ENCODE results near the gene GTSF1L. TPM values are rescaled to one million over a fixed set of nuclear protein-coding genes. Genes with fewer than 3 reads are reported as not detected.
"Not testable (repeated sequence)": the region's sequence is repeated elsewhere in the genome, so short reads cannot be mapped to it uniquely, and the experiment has no call there.

Gene GTSF1L
- total RNA-seq: not detected

GRCh38 chr20:43726811-43727338, at the start of gene GTSF1L:
Gene GTSF1L, minus strand, starts transcription at chr20:43727002. Its CDS starts 308 bp downstream, at chr20:43726694.
- H3K4me1 Mint-ChIP-seq (ENCODE audit: low read depth): peaks cover 28% of the 10 kb centered on the region
- intact Hi-C loops (cut with micrococcal nuclease): no loop called here
- no peak within 1 kb of the TSS for H3K27ac Mint-ChIP-seq
- H3K9me3 Mint-ChIP-seq: peaks cover 8% of the 10 kb centered on the region
- no peak for DNase-seq
- ChIA-PET POLR2A (no interaction called here), CTCF (interaction anchor here (1.5 kb wide), 1 partner anchor 278 kb away, joined by 4 read pairs; no protein-coding TSS in a partner anchor)
- no peaks in the 10 kb centered on the region for H3K36me3 Mint-ChIP-seq
- no peak within 1 kb of the TSS for H3K4me3 Mint-ChIP-seq
- no peaks in the 10 kb centered on the region for H3K27me3 Mint-ChIP-seq

GRCh38 chr20:43774754-43775153, 48.0 kb upstream of the GTSF1L start:
- Mint-ChIP-seq H3K36me3 (no peaks in the 10 kb centered on the region), H3K9me3 (peaks cover 18% of the 10 kb centered on the region), H3K27ac (no peak overlapping the region), H3K4me3 (no peak overlapping the region), H3K27me3 (peaks cover 25% of the 10 kb centered on the region), H3K4me1 (ENCODE audit: low read depth) (peaks cover 4% of the 10 kb centered on the region)
- intact Hi-C loops (cut with micrococcal nuclease): no loop called here
- POLR2A ChIA-PET: interaction anchor here (1.0 kb wide), 1 partner anchor 23 kb away, joined by 3 read pairs; no protein-coding TSS in a partner anchor
- CTCF ChIA-PET: no interaction called here
- peak; percentile 41 for DNase-seq

DNA sequence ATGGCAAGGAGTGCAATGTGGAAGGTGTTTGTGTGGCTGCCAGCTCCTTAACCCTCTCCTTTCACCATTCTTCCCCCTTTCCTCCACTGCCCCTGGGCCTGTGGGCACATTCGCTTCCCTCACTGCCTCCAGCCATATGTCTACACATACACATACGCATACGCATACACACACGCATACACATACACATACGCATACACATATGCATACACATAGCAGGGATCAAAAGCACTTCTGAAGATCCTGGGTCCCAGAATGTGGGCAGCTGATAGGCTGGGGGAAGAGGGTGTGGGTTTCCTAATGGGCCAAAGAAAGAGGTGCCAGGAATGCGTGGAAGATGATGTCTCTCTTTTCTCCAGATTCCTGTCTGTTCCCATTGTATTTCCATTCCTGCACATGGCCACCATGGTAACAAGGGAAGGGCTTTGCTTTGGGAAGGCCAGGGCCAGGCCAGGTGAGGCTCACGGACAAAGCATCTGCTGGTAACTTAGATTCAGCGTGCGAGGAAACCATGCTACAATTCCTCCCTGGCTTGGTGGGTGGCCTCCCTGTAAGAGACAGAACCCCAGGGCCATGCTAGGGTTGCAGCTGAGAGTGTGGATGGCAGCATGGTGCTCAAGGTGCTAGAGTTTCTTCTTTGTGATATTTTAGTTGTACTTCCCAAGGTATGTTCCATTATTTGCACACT, 44.8 kb upstream of the GTSF1L start:
- Mint-ChIP-seq H3K27me3 (peaks cover 31% of the 10 kb centered on the region), H3K4me3 (no peak overlapping the region), H3K27ac (no peak overlapping the region), H3K9me3 (no peaks in the 10 kb centered on the region), H3K36me3 (no peaks in the 10 kb centered on the region), H3K4me1 (ENCODE audit: low read depth) (peaks cover 4% of the 10 kb centered on the region)
- ChIA-PET POLR2A (no interaction called here), CTCF (no interaction called here)
- intact Hi-C loops (cut with micrococcal nuclease): no loop called here
- DNase-seq: no peak

GRCh38 chr20:43770342-43770741, 43.5 kb upstream of the GTSF1L start:
- Mint-ChIP-seq H3K9me3 (no peaks in the 10 kb centered on the region), H3K36me3 (no peaks in the 10 kb centered on the region), H3K27ac (no peak overlapping the region), H3K4me3 (no peak overlapping the region), H3K27me3 (peaks cover 30% of the 10 kb centered on the region), H3K4me1 (ENCODE audit: low read depth) (peaks cover 4% of the 10 kb centered on the region)
- POLR2A ChIA-PET: interaction anchor here (0.6 kb wide), 1 partner anchor 28 kb away, joined by 3 read pairs; no protein-coding TSS in a partner anchor
- intact Hi-C loops (cut with micrococcal nuclease): no loop called here
- no peak for DNase-seq
- CTCF ChIA-PET: interaction anchor here (0.7 to 1.1 kb wide), 2 partner anchors 15 to 34 kb away, joined by 3 to 4 read pairs; no protein-coding TSS in a partner anchor

DNA sequence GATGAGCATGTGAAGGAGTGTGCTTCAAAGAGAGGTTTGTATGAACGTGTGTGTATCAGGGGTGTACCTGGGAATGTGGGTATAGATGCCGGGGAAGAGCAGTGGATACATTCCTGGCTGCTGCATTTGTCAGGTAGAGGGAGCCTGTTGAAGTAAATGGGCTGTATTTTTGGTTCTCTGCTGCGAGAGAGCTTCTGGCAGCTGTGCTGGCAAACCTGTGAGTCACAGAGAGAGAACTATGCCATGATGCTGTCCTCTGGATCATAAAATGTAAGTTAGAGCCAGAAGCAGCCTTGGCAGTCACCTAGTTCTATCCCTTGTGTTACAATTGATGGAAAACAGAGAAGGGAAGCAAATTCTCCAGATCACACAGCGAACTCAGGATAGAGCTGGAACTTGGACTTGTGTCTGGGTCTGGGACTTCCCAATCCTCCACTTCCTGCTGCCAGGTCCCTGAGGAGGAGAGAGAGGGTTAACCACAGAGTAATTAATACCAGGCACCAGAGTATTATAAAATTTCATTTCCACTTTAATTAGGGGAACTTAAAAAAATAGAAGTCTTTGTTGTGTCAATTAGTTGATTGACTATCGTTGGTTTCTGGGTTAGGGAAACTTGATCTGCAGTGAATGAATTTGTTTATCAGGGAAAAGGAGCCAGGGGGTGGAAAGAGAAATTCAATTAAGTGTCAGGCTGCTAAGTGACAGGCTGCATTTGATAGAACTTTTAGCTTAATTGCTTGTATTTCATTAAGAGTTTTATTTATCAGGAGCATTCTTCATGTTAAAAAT, 41.1 kb upstream of the GTSF1L start:
- DNase-seq: no peak
- Mint-ChIP-seq H3K9me3 (no peaks in the 10 kb centered on the region), H3K27me3 (peaks cover 19% of the 10 kb centered on the region), H3K36me3 (no peaks in the 10 kb centered on the region), H3K27ac (no peak overlapping the region), H3K4me3 (no peak overlapping the region), H3K4me1 (ENCODE audit: low read depth) (no peaks in the 10 kb centered on the region)
- CTCF ChIA-PET: no interaction called here
- intact Hi-C loops (cut with micrococcal nuclease): no loop called here
- POLR2A ChIA-PET: no interaction called here

GRCh38 chr20:43766917-43767316, 40.1 kb upstream of the GTSF1L start:
- Mint-ChIP-seq H3K9me3 (no peaks in the 10 kb centered on the region), H3K27ac (no peak overlapping the region), H3K36me3 (no peaks in the 10 kb centered on the region), H3K4me1 (ENCODE audit: low read depth) (no peaks in the 10 kb centered on the region), H3K27me3 (peaks cover 13% of the 10 kb centered on the region), H3K4me3 (no peak overlapping the region)
- no peak for DNase-seq
- POLR2A ChIA-PET: no interaction called here
- intact Hi-C loops (cut with micrococcal nuclease): no loop called here
- CTCF ChIA-PET: no interaction called here

DNA sequence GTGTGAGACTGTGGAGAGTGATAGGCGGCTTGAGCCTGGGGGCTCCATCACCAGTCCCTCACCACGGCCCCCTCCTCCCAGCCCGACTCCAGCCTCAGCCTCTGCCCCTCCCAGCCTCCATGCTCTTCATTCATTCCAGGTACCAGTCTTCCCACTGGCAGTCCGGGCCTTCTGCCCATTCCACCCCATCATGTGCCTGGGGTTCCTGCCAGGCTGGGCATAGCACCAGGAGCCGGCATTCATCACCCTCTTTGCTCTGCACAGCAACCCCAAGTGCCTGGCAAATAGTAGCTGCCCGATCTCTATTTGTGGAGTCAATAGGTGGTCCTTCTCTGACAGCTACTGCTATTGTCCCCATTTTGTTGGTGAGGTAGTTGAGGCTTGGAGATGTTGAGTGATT, 39.6 kb upstream of the GTSF1L start:
- Mint-ChIP-seq H3K9me3 (no peaks in the 10 kb centered on the region), H3K27me3 (peaks cover 11% of the 10 kb centered on the region), H3K27ac (no peak overlapping the region), H3K4me1 (ENCODE audit: low read depth) (no peaks in the 10 kb centered on the region), H3K4me3 (no peak overlapping the region), H3K36me3 (no peaks in the 10 kb centered on the region)
- POLR2A ChIA-PET: no interaction called here
- CTCF ChIA-PET: no interaction called here
- DNase-seq: no peak
- intact Hi-C loops (cut with micrococcal nuclease): no loop called here

GRCh38 chr20:43765916-43766315, 39.1 kb upstream of the GTSF1L start:
- no peaks in the 10 kb centered on the region for H3K36me3 Mint-ChIP-seq
- DNase-seq: no peak
- no peak overlapping the region for H3K27ac Mint-ChIP-seq
- ChIA-PET CTCF (no interaction called here), POLR2A (no interaction called here)
- H3K27me3 Mint-ChIP-seq: peaks cover 10% of the 10 kb centered on the region
- no peaks in the 10 kb centered on the region for H3K4me1 Mint-ChIP-seq (ENCODE audit: low read depth)
- no peak overlapping the region for H3K4me3 Mint-ChIP-seq
- intact Hi-C loops (cut with micrococcal nuclease): no loop called here
- H3K9me3 Mint-ChIP-seq: no peaks in the 10 kb centered on the region

DNA sequence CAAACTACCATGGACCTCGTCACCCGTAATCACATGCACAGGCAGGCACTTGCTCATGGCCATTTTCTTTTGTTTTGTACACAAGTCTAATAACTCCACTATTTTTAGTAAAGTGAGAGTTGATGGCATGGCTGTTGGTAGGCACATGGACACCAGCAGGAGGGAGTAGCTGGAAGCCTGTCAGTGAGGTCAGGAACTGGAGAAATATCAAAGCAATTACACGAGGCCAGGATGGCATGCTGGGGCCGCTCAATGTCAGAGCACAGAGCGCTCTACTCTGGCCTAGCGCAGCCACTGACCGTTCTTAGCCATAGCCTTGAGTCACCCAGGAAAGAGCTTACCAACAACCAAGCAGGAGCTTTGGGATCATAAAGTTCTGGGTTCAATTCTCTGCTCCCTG, 36.1 kb upstream of the GTSF1L start:
- Mint-ChIP-seq H3K4me3 (no peak overlapping the region), H3K36me3 (no peaks in the 10 kb centered on the region), H3K27me3 (peaks cover 5% of the 10 kb centered on the region), H3K9me3 (no peaks in the 10 kb centered on the region), H3K27ac (no peak overlapping the region), H3K4me1 (ENCODE audit: low read depth) (peaks cover 3% of the 10 kb centered on the region)
- ChIA-PET CTCF (no interaction called here), POLR2A (no interaction called here)
- intact Hi-C loops (cut with micrococcal nuclease): no loop called here
- DNase-seq: no peak

- H3K36me3 Mint-ChIP-seq: no peaks in the 10 kb centered on the region
- intact Hi-C loops (cut with micrococcal nuclease): no loop called here
- H3K4me3 Mint-ChIP-seq: no peak overlapping the region
- no peaks in the 10 kb centered on the region for H3K27me3 Mint-ChIP-seq
- no peaks in the 10 kb centered on the region for H3K9me3 Mint-ChIP-seq
- no peak for DNase-seq
- POLR2A ChIA-PET: interaction anchor here (0.6 kb wide), 1 partner anchor 266 kb away, joined by 3 read pairs; no protein-coding TSS in a partner anchor
- CTCF ChIA-PET: interaction anchor here (0.7 kb wide), 1 partner anchor 11 kb away, joined by 5 read pairs; no protein-coding TSS in a partner anchor
- peaks cover 6% of the 10 kb centered on the region for H3K4me1 Mint-ChIP-seq (ENCODE audit: low read depth)
- no peak overlapping the region for H3K27ac Mint-ChIP-seq
Observed at GRCh38 chr20:43761386-43762340, 34.9 kb upstream of the GTSF1L start.

- H3K27me3 Mint-ChIP-seq: peaks cover 12% of the 10 kb centered on the region
- intact Hi-C loops (cut with micrococcal nuclease): loop anchor here (10.0 kb wide), 1 partner anchor 437 kb away; no protein-coding TSS in a partner anchor
- H3K4me3 Mint-ChIP-seq, H3K9me3 Mint-ChIP-seq, H3K36me3 Mint-ChIP-seq, CTCF ChIA-PET, POLR2A ChIA-PET, H3K27ac Mint-ChIP-seq: not testable (repeated sequence)
- peak; percentile 31 for DNase-seq
- peaks cover 10% of the 10 kb centered on the region for H3K4me1 Mint-ChIP-seq (ENCODE audit: low read depth)
Observed at GRCh38 chr20:43757888-43758287, 31.1 kb upstream of the GTSF1L start.
